GM12892 (cell line): ENCODE results near the gene SRD5A1.

Experiments
- POLR2A ChIP-seq: IDR thresholded peaks from 2 replicates; pipeline ENCODE4 v1.6.1; 2011; ENCODE audit warnings: low read depth, low read length, control low read depth
- POLR2AphosphoS5 ChIP-seq: IDR thresholded peaks from 2 replicates; pipeline ENCODE4 v1.6.1; 2011; ENCODE audit warnings: low read depth, low read length, control low read depth
- TAF1 ChIP-seq: IDR thresholded peaks from 2 replicates; pipeline ENCODE4 v1.6.1; 2011; ENCODE audit warnings: low read depth, mild to moderate bottlenecking, control low read depth, low read length, borderline replicate concordance

DNA sequence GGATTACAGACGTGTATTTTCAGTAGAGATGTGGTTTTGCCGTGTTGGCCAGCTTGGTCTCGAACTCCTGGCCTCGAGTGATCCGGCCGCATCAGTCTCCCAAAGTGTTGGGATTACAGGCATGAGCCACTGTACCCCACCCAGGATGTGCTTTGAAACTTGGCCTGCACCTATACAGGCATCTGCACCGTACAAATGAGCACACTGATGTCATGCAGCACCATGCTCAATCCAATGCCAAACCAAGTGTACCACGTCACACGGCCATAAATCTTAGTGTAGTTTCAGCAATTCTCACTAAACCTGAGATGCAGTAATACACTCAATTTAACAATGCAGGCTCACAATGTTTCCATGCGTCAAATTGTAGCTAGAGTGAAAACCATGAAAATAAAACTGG is 6.7 kb upstream of the SRD5A1 start:
- no peak for TF ChIP-seq POLR2AphosphoS5
- TF ChIP-seq POLR2A: no peak
- TF ChIP-seq TAF1: no peak
